ENCODE results near the gene GDA.

DNA sequence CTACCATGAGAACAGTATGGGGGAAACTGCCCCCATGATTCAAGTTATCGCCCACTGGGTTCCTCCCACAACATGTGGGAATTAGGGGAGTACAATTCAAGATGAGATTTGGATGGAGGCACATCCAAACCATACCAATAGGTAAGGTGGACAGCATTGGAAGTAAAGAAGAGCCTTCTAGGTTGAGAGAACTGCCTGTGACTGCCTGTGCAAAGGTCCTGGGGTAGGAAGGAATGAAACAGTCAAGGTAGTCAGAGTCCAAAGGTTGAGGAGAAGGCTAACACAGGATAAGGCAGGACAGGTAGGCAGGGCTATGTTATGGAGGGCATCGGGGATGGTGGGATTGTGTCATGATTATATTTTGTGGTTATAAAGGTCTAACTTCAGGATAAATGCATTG is 6.1 kb downstream of the GDA start:
- TF ChIP-seq POLR2A (IDR thresholded peaks at IDR 0.05) (no peak), EP300 (IDR thresholded peaks at IDR 0.05) (no peak)
- TF ChIP-seq, protein P1, sequence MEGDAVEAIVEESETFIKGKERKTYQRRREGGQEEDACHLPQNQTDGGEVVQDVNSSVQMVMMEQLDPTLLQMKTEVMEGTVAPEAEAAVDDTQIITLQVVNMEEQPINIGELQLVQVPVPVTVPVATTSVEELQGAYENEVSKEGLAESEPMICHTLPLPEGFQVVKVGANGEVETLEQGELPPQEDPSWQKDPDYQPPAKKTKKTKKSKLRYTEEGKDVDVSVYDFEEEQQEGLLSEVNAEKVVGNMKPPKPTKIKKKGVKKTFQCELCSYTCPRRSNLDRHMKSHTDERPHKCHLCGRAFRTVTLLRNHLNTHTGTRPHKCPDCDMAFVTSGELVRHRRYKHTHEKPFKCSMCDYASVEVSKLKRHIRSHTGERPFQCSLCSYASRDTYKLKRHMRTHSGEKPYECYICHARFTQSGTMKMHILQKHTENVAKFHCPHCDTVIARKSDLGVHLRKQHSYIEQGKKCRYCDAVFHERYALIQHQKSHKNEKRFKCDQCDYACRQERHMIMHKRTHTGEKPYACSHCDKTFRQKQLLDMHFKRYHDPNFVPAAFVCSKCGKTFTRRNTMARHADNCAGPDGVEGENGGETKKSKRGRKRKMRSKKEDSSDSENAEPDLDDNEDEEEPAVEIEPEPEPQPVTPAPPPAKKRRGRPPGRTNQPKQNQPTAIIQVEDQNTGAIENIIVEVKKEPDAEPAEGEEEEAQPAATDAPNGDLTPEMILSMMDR (IDR thresholded peaks at IDR 0.05): no peak

Data from upper lobe of left lung (tissue), 4 donors.